IPS-20b (cell line): ENCODE measurements around the gene FYN.
A peak's percentile ranks its signal among the peaks of the same experiment; 100 is the strongest.

Source experiments
- H3K27ac ChIP-seq: one replicate; pipeline ENCODE4 v1.5.1; 2013; ENCODE audit warnings: low read length
- H3K27me3 ChIP-seq: 2 replicates; pipeline ENCODE4 v1.6.1; 2013; ENCODE audit warnings: mild to moderate bottlenecking, low read length, inconsistent platforms; ENCODE audit not compliant: insufficient read depth
- H3K36me3 ChIP-seq: 2 replicates; pipeline ENCODE4 v1.6.1; 2013; ENCODE audit warnings: low read depth, mild to moderate bottlenecking, inconsistent platforms, low read length, moderate library complexity; ENCODE audit not compliant: insufficient read depth
- H3K4me1 ChIP-seq: 2 replicates; pipeline ENCODE4 v1.6.1; 2013; ENCODE audit warnings: mild to moderate bottlenecking, control low read depth, inconsistent platforms, low read length, moderate library complexity; ENCODE audit not compliant: insufficient read depth
- H3K4me3 ChIP-seq: 2 replicates; pipeline ENCODE4 v1.5.1; 2013; ENCODE audit warnings: mild to moderate bottlenecking, low read length, inconsistent platforms
- H3K9ac ChIP-seq: 2 replicates; pipeline ENCODE4 v1.6.1; 2013; ENCODE audit warnings: low read depth, mild to moderate bottlenecking, inconsistent platforms, low read length, moderate library complexity
- H3K9me3 ChIP-seq: 2 replicates; pipeline ENCODE4 v1.6.1; 2013; ENCODE audit warnings: mild to moderate bottlenecking, low read depth, low read length, inconsistent platforms; ENCODE audit not compliant: insufficient read depth

Gene FYN

GRCh38 chr6:111674413-111674812 lies 198.8 kb downstream of the FYN start:
- no peaks in the 10 kb centered on the region for H3K9me3 ChIP-seq
- H3K4me3 ChIP-seq: no peak overlapping the region
- H3K9ac ChIP-seq: no peak overlapping the region
- peaks cover 33% of the 10 kb centered on the region for H3K36me3 ChIP-seq
- no peaks in the 10 kb centered on the region for H3K27me3 ChIP-seq
- no peak overlapping the region for H3K27ac ChIP-seq
- peaks cover 14% of the 10 kb centered on the region for H3K4me1 ChIP-seq

GRCh38 chr6:111673937-111674336 lies 199.3 kb downstream of the FYN start:
- H3K36me3 ChIP-seq: peaks cover 33% of the 10 kb centered on the region
- H3K27me3 ChIP-seq: no peaks in the 10 kb centered on the region

GRCh38 chr6:111673532-111673931 lies 199.7 kb downstream of the FYN start:
- H3K9ac ChIP-seq: peak overlapping the region; percentile 7; the same call in 1 of the 2 replicates
- H3K27me3 ChIP-seq: no peaks in the 10 kb centered on the region
- no peaks in the 10 kb centered on the region for H3K9me3 ChIP-seq
- H3K4me3 ChIP-seq: no peak overlapping the region
- peaks cover 33% of the 10 kb centered on the region for H3K36me3 ChIP-seq
- H3K27ac ChIP-seq: no peak overlapping the region
- H3K4me1 ChIP-seq: peaks cover 18% of the 10 kb centered on the region

More at GRCh38 chr6:111673937-111674336, 199.3 kb downstream of the FYN start:
- no peak overlapping the region for H3K27ac ChIP-seq
- H3K4me1 ChIP-seq: peaks cover 14% of the 10 kb centered on the region
- no peaks in the 10 kb centered on the region for H3K9me3 ChIP-seq
- no peak overlapping the region for H3K9ac ChIP-seq
- no peak overlapping the region for H3K4me3 ChIP-seq

- no peak overlapping the region for H3K4me3 ChIP-seq
These were observed 200.3 kb downstream of the FYN start for GRCh38 chr6:111672761-111673450.

GRCh38 chr6:111669326-111669725 lies 203.9 kb downstream of the FYN start:
- peaks cover 32% of the 10 kb centered on the region for H3K36me3 ChIP-seq
- no peak overlapping the region for H3K9ac ChIP-seq
- H3K9me3 ChIP-seq: no peaks in the 10 kb centered on the region
- H3K27me3 ChIP-seq: no peaks in the 10 kb centered on the region
- H3K27ac ChIP-seq: no peak overlapping the region
- H3K4me1 ChIP-seq: peaks cover 14% of the 10 kb centered on the region; the same call in 1 of the 2 replicates
- H3K4me3 ChIP-seq: no peak overlapping the region

More at GRCh38 chr6:111672761-111673450, 200.3 kb downstream of the FYN start:
- Histone ChIP-seq H3K27ac (no peak overlapping the region), H3K27me3 (no peaks in the 10 kb centered on the region), H3K9me3 (no peaks in the 10 kb centered on the region), H3K4me1 (peaks cover 19% of the 10 kb centered on the region), H3K9ac (peak overlapping the region; percentile 7; the same call in 1 of the 2 replicates), H3K36me3 (peaks cover 33% of the 10 kb centered on the region)

- Histone ChIP-seq H3K27ac (no peak overlapping the region), H3K36me3 (peaks cover 23% of the 10 kb centered on the region), H3K9me3 (no peaks in the 10 kb centered on the region), H3K9ac (no peak overlapping the region; the same call in 1 of the 2 replicates), H3K27me3 (no peaks in the 10 kb centered on the region), H3K4me3 (no peak overlapping the region), H3K4me1 (peaks cover 22% of the 10 kb centered on the region; the same call in 1 of the 2 replicates)
These were observed 204.8 kb downstream of the FYN start for GRCh38 chr6:111668410-111668809.

GRCh38 chr6:111667931-111668330 lies 205.3 kb downstream of the FYN start:
- Histone ChIP-seq H3K9me3 (no peaks in the 10 kb centered on the region), H3K27ac (no peak overlapping the region), H3K27me3 (no peaks in the 10 kb centered on the region), H3K4me3 (no peak overlapping the region), H3K9ac (no peak overlapping the region), H3K36me3 (peaks cover 19% of the 10 kb centered on the region), H3K4me1 (peaks cover 26% of the 10 kb centered on the region)

- Histone ChIP-seq H3K27me3 (no peaks in the 10 kb centered on the region), H3K9ac (no peak overlapping the region), H3K36me3 (peaks cover 10% of the 10 kb centered on the region), H3K4me3 (no peak overlapping the region), H3K9me3 (no peaks in the 10 kb centered on the region), H3K27ac (no peak overlapping the region), H3K4me1 (peaks cover 32% of the 10 kb centered on the region)
These were observed 206.4 kb downstream of the FYN start for GRCh38 chr6:111666847-111667246.

- Histone ChIP-seq H3K27ac (no peak overlapping the region), H3K4me3 (no peak overlapping the region), H3K9ac (no peak overlapping the region), H3K27me3 (no peaks in the 10 kb centered on the region), H3K4me1 (peaks cover 39% of the 10 kb centered on the region), H3K9me3 (no peaks in the 10 kb centered on the region), H3K36me3 (peaks cover 2% of the 10 kb centered on the region; the same call in 1 of the 2 replicates)
These were observed 208.7 kb downstream of the FYN start for GRCh38 chr6:111664565-111665030.

- Histone ChIP-seq H3K4me1 (peaks cover 39% of the 10 kb centered on the region), H3K9ac (no peak overlapping the region; the same call in 1 of the 2 replicates), H3K27ac (no peak overlapping the region), H3K36me3 (peaks cover 2% of the 10 kb centered on the region; the same call in 1 of the 2 replicates), H3K27me3 (no peaks in the 10 kb centered on the region), H3K9me3 (no peaks in the 10 kb centered on the region), H3K4me3 (peak overlapping the region; percentile 34; the same call in 1 of the 2 replicates)
These were observed 209.3 kb downstream of the FYN start for GRCh38 chr6:111663692-111664564.

GRCh38 chr6:111662794-111663593 lies 210.3 kb downstream of the FYN start:
- Histone ChIP-seq H3K27me3 (no peaks in the 10 kb centered on the region), H3K4me1 (peaks cover 35% of the 10 kb centered on the region), H3K9ac (no peak overlapping the region; the same call in 1 of the 2 replicates), H3K4me3 (peak overlapping the region; percentile 23; the same call in 1 of the 2 replicates), H3K9me3 (no peaks in the 10 kb centered on the region), H3K27ac (no peak overlapping the region), H3K36me3 (peaks cover 2% of the 10 kb centered on the region; the same call in 1 of the 2 replicates)
